GM18873 (cell line): ENCODE data around the gene ZG16.
"Not testable (repeated sequence)": the region's sequence is repeated elsewhere in the genome, so short reads cannot be mapped to it uniquely, and the experiment has no call there.

Experiments used
- ATAC-seq: cut with Tn5 transposase; IDR thresholded peaks from one replicate; pipeline ENCODE4 v1.9.1; 2021; ENCODE audit warnings: mild to moderate bottlenecking, moderate library complexity, moderate number of reproducible peaks; ENCODE audit not compliant: unreplicated experiment, low FRiP score

ZG16 gene

DNA sequence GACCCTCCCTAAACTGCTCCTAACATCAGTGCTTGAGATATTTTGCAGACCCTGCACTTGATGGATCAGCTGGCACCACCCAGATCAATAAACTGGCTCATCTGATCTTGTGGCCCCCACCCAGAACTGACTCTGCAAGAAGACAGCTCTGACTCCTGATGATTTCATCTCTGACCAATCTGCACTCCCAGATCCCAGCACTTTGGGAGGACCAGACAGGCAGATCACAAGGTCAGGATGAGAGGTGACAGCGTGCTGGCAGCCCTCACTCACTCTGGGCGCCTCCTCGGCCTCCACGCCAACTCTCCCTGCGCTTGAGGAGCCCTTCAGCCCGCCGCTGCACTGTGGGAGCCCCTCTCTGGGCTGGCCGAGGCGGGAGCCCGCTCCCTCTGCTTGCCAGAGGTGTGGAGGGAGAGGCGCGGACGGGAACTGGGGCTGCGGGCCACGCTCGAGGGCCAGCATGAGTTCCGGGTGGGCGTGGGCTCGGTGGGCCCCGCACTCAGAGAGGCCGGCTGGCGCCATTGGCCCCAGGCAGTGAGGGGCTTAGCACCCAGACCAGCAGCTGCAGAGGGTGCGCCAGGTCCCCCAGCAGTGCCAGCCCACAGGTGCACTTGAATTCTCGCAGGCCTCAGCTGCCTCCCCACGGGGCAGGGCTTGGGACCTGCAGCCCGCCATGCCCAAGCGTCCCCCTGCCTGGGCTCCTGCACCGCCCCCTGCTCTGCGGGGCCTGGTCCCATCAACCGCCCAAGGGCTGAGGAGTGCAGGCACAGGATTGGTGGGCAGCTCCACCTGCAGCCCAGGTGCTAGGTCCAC, 29.9 kb upstream of the ZG16 start:
- no peak for ATAC-seq

DNA sequence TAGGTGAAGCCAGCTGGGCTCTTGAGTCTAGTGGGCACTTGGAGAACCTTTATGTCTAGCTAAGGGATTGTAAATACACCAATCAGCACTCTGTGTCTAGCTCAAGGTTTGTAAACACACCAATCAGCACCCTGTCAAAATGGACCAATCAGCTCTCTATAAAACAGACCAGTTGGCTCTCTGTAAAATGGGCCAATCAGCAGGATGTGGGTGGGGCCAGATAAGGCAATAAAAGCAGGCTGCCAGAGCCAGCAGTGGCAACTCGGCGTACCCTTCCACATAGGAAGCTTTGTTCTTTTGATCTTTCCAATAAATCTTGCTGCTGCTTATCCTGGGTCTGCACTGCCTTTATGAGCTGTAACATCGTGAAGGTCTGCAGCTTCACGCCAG, 29.3 kb upstream of the ZG16 start:
- not testable (repeated sequence) for ATAC-seq

DNA sequence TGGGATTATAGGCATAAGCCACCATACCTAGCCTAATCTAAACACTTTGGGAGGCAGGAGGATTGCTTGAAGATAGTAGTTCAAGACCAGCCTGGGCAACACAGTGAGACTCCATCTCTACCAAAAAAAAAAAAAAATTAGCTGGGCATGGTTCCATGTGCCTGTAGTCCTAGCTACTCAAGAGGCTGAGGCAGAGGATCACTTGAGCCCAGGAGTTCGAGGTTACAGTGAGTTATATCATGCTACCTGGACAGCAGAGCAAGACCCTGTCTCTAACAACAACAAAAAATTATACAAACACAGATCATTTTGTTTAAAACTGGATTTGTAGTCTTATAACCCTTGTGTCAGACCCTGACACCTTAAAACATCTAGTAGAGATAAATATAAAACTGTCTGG, 24.5 kb upstream of the ZG16 start:
- no peak for ATAC-seq

DNA sequence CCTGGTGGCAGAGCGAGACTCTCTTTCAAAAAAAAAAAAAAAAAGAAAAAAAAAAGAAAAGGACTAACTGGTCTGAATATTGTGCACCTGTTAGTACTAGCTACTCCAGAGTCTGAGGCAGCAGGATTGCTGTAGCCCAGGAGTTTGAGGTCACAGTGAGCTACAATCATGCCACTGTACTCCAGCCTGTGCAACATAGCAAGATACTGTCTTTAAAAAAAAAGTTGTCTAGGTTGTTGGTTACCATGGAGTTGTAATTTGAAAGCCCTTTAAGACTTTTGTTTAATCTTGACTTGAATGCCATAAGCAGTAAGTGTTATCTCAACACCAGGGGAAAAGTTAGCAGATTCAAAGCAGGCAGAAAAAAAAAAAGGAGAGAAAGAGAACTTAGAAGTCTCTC, 21.4 kb upstream of the ZG16 start:
- no peak for ATAC-seq

DNA sequence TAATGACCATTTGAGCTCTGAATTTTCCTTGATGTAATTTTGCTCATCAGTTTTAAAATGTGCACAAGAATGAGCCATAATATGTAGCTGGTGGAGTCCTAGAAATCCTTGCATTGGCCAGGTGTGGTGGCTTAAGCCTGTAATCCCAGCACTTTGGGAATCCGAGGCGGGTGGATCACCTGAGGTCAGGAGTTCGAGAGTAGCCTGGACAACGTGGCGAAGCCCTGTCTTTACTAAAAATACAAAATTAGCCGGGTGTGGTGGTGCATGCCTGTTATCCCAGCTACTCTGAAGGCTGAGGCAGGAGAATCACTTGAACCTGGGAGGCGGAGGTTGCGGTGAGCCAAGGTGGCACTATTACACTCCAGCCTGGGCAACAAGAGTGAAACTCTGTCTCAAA, 21.0 kb upstream of the ZG16 start:
- ATAC-seq, result not testable (repeated sequence)

DNA sequence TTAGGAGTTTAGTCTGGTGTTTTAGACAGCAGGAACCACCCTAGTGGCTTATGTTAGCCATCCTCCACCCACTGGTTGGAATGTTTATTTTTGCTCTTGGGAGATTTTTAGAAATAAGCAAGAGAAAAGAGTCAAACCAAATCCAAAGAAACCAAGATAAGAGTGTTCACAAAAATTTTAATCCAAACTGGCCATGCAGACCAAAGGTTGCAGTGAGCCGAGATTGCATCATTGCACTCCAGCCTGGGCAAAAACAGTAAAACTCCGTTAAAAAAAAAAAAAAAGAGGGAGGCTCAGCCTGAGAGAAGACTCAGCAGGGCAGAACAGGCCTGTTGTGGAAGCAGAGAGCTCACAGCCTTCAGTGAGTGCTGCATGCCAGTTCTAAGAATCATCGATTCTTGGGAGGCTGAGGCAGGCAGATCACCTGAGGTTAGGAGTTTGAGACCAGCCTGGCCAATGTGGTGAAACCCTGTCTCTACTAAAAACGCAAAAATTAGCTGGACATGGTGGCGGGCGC, 20.0 kb upstream of the ZG16 start:
- ATAC-seq, result no peak

DNA sequence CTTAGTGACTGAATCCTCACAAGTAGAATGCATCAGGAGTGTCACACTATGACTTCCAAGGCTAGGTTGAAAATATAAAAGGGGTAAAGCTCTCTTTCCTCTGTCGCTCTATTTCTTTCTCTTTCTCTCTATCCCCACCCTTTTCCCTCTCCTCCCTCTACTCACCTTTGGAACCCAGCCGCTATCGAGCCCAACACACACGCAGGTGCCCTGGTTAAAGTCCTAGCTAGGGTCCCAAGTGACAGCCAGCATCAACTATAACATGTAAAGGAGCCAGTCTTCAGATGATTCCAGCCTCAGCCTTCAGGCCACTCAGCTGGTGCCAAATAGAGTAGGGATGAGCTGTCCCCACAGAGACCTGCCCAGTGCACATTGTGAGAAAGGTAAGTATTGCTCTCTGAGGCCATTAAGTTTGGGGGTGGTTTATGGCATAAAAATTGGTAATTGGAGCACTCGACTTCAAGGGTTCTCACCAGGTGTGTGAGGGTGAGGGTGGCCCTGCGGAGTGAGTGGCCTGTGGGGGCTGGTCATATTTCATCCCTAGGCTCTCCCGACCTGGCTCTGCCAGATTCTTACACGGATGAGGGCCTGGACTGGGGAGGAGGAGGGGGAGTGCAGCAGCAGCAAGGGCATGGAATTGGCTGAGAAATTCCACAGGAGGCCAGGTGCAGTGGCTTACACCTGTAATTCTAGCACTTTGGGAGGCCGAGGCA, 17.3 kb upstream of the ZG16 start:
- no peak for ATAC-seq

DNA sequence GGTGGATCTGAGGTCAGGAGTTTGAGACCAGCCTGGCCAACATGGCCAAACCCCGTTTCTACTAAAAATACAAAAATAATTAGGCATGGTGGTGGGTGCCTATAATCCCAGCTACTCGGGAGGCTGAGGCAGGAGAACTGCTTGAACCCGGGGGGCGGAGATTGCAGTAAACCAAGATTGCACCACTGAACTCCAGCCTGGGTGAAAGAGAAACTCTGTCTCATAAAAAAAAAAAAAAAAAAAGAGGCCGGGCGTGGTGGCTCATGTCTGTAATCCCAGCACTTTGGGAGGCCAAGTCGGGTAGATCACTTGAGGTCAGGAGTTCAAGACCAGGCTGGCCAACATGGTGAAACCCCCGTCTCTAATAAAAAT, 16.8 kb upstream of the ZG16 start:
- not testable (repeated sequence) for ATAC-seq

DNA sequence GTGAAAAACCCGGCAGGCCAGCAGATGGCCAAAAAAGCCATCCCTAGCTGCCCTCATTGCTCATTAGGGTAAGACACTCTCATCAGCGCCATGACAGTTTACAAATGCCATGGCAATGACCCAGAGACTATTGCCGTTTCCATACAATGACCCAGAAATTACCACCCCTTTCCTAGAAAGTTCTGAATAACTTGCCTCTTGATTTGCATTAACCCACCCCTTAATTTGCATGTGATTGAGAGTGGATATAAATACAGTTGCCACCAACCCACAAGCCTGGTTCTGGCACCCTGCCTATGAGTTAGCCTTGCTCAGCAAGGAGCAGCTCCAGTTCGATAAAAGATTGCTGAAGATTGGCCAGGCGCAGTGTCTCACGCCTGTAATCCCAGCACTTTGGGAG, 16.2 kb upstream of the ZG16 start:
- ATAC-seq, result no peak

DNA sequence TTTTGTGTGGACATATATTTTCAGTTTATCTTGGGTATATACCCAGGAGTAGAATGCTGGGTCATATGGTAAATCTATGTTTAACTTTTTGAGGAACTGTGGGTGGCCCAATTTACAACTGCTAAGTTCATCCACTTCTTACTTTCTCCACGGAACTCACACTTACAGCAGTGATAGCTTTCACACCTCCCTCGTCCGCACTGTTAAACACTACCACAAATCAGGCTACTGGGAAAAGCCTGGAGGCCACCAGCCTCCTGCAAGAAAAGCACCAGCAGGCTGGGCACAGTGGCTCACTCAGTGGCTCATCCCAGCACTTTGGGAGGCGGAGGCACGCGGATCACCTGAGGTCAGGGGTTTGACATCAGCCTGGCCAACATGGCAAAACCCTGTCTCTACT, 14.7 kb upstream of the ZG16 start:
- no peak for ATAC-seq

DNA sequence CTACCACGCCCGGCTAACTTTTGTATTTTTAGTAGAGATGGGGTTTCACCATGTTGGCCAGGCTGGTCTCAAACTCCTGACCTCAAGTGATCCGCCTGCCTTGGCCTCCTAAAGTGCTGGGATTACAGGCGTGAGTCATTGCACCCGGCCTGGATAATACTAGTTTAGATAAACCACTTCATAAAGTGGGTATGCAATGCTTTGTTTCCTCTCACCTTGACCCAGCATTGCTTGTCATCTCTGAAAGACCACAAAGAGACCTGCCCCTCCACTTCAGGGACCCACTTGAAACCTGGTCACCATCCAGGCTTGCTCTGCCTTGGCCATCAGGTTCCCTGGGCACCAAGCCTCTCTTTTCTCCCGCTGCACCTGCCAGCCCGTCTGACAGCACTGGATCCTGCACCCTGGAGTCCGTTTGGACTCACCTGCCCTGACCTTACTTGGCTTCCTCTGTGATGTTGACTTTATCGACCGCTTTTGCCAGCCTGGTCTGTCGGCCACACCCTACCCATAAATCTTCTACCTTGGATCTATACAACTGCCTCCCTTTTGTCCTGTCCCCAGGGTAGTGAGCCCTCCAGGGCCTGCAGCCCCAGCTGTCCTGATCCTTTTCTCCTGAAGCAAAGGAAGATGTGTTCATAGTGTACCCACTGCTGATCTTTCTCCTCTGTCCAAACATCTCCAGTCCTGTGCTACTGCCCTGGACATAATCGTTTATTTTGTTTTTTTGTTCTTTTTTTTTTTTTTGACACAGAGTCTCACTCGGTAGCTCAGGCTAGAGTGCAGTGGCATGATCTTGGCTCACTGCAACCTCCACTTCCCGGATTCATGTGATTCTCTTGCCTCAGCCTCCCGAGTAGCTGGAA, 12.7 kb upstream of the ZG16 start:
- no peak for ATAC-seq

DNA sequence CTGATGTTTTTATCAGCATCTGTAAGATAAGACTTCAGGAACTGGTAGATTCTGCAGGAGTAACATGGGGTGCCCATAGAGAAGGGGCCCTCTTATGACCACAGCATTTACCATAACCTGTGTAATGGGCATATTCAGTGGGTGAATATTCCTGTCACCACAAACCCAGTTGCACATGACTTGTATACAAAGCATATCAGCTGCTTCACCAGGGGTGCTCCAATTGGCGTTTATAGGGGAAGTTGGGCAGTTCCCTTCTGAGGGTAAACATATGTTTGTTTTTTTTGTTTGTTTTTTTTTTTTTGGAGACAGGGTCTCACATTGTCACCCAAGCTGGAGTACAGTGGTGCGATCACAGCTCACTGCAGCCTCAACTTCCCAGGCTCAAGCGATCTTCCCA, 11.5 kb upstream of the ZG16 start:
- no peak for ATAC-seq

DNA sequence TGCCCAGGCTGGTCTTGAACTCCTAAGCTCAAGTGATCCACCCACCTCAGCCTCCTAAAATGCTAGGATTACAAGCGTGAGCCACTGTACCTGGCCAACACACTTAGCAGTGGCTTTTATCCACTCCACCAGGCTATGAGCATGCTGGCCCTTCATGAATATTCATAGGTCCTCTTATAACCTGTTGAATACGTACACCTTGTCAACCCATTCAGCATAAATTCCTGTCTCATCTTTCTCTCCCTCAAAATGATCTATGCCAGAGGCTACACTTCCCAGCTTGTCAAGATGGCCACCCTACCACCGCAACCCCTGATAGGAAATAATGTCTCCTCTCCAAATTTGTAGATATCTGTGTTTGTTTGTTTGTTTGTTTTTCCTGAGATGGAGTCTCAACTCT, 11.0 kb upstream of the ZG16 start:
- ATAC-seq, result no peak

DNA sequence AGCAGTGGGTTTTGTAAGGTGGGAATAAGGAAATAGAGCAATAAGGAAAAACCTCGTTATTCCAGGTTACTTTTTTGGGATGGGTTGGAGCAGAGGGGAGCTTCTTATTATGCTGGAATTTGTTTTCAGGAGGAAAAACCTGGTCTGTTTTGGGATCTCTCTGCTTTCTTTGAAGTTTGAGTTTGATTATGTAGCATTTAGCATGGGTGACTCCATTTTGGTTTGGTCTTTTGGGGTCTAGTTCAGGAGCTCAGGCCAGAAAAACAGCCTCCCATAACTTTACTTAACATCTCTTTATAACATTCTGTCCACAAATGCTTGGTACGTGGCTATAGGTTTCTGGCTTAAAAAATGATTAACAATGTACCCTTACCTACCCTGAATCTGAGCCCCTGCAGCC, 8.5 kb upstream of the ZG16 start:
- ATAC-seq, result no peak

DNA sequence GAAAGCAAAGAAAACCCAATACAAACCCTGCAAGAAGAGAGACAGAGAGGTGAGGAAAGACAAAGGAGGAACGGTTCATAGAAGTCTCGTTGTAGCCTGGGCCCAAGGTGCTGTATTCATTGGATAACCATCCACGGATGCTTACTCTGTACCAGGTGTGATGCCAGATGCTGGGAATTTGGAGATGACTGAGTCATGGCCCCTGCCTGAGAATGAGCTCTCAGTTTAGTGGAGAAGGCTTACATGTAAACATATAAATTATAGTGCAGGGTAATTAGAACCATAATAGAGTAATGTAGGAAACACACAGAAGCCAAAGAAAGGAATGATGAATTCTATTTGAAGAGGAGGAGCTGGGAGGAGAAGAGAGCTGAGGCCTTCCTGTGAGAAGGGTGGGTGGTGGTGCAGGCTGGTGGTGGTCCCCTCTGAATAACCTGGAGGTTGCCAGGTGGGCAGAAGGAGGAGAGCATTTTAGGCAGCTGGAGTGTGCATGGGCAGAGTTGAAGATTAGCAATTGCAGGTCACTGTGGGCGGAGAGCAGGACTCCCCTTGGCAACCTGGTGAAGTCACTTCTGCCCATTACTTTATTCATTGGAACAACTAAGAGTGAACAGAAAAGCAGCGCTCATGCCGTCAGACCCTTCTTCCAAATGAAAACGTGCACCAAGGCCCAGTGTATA, 7.7 kb upstream of the ZG16 start:
- no peak for ATAC-seq

DNA sequence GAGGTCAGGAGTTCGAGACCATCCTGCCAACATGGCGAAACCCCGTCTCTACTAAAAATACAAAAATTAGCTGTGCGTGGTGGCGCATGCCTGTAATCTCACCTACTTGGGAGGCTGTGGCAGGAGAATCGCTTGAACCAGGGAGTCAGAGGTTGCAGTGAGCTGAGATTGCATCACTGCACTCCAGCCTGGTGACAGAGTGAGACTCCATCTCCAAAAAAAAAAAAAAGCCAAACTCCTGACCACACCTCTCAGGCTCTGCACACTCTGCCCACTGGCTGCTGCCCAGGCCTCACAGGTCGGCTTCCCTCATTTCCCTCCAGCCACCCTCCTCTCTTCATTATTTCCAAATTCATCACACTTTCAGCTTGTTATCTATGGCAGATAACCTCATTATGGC, 5.7 kb upstream of the ZG16 start:
- not testable (repeated sequence) for ATAC-seq

DNA sequence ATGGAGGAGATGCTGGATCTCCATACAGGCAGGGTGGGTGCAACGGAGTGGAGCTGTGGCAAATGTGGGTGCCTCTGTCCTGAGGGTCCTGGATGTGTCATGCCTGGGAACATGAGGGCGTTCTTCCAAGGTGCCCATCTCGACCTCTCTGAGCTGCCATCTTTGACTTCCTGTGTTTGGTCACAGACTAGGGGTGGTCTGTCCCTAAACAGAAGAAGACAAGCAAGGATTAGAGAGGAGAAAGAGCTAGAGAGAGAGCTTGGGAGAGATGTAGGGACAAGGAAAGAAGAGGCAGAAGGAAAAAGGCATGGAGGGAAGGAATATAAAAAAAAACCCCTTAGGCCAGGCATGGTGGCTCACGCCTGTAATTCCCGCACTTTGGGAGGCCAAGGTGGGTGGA, 3.3 kb upstream of the ZG16 start:
- no peak for ATAC-seq

DNA sequence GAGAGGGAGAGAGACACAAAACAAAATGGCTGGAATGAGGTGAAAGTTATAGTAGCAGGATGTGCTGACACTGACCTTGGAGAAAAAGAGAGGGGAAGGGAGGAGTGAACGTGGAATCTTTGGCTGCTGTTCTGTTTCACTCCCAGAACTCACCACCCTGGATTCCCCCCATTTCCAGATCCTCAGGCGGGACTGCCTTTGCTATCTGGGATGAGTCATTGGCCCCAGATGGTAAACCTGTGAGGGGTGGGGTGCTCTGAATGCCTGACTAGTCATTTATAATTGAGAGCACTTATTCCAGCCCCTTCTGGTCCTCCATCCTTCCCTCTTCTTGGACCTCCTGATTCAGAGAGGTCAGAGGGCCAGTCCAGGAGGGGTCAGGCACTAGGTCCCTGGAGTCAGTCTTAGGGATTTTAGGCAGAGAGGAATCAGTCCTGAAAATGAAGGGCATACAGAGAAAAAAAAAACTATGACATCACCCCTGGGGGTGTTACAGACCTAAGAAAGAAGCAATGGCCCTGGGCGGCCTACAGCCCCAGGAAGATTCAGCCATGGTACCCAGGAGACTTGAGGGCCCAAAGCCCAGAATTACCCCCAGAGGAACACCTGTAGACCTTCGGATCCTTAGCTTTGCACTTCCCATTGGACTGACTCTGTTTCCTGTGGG, 2.2 kb upstream of the ZG16 start:
- ATAC-seq, result no peak

DNA sequence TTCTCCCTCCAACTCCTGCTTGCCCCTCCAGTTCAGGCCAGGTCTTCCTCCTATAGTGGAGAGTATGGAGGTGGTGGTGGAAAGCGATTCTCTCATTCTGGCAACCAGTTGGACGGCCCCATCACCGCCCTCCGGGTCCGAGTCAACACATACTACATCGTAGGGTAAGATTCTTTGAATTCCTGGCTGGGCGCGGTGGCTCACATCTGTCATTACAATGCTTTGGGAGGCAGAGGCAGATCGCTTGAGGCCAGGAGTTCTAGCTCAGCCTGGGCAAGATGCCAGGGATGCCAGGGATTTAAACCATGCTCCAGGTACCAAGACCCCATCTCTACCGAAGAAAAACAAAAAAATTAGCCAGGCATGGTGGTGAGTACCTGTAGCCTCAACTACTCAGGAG, 1.4 kb downstream of the ZG16 start:
- ATAC-seq, result no peak
